ENCODE measurements around the gene ASB10. TPM values are rescaled to one million over a fixed set of nuclear protein-coding genes. Genes with fewer than 3 reads are reported as not detected.

ASB10 gene
- total RNA-seq, 1 donor from 2014 or later = not detected

- TF ChIP-seq, protein P1, sequence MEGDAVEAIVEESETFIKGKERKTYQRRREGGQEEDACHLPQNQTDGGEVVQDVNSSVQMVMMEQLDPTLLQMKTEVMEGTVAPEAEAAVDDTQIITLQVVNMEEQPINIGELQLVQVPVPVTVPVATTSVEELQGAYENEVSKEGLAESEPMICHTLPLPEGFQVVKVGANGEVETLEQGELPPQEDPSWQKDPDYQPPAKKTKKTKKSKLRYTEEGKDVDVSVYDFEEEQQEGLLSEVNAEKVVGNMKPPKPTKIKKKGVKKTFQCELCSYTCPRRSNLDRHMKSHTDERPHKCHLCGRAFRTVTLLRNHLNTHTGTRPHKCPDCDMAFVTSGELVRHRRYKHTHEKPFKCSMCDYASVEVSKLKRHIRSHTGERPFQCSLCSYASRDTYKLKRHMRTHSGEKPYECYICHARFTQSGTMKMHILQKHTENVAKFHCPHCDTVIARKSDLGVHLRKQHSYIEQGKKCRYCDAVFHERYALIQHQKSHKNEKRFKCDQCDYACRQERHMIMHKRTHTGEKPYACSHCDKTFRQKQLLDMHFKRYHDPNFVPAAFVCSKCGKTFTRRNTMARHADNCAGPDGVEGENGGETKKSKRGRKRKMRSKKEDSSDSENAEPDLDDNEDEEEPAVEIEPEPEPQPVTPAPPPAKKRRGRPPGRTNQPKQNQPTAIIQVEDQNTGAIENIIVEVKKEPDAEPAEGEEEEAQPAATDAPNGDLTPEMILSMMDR (conservative IDR thresholded peaks at IDR 0.05; ENCODE audit: low read depth, low read length) = no peak
- H3K4me3 ChIP-seq (ENCODE audit: low read depth, low read length) = no peak overlapping the region
- no peak for DNase-seq (ENCODE audit: low read depth)
Observed at GRCh38 chr7:151175047-151175792, 11.8 kb downstream of the ASB10 start.

- TF ChIP-seq, protein P1 (conservative IDR thresholded peaks at IDR 0.05; ENCODE audit: low read depth, low read length) = no peak
- no peak for DNase-seq (ENCODE audit: low read depth)
- H3K4me3 ChIP-seq (ENCODE audit: low read depth, low read length) = no peak overlapping the region
Observed at GRCh38 chr7:151174246-151175046, 12.6 kb downstream of the ASB10 start.

- TF ChIP-seq, protein P1 (conservative IDR thresholded peaks at IDR 0.05; ENCODE audit: low read depth, low read length) = no peak
- no peak overlapping the region for H3K4me3 ChIP-seq (ENCODE audit: low read depth, low read length)
- DNase-seq (ENCODE audit: low read depth) = no peak
Observed at GRCh38 chr7:151173386-151174245, 13.4 kb downstream of the ASB10 start.

- no peak for DNase-seq (ENCODE audit: low read depth)
- no peak overlapping the region for H3K4me3 ChIP-seq (ENCODE audit: low read depth, low read length)
- TF ChIP-seq, protein P1 (conservative IDR thresholded peaks at IDR 0.05; ENCODE audit: low read depth, low read length) = peak; percentile 100
Observed at GRCh38 chr7:151172273-151173141, 14.5 kb downstream of the ASB10 start.

DNA sequence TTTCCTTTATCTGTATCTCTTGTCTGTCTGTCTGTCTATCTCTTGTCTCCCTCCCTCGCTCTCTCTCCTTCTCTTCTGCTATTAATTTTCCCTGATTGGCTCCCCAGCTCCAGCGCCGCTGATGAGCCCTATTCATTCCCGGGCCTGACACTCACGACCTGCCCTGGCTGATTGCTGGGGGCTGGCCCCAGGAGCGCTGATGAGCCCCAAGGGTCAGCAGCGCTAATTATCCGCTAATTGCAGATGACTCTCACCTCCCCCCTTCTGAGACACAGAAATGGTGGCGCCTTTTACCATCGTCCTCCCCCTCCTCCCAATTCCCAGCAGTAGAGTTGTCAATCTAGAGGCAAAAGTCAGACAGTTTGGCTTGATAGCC is 18.3 kb downstream of the ASB10 start:
- TF ChIP-seq, protein P1 (conservative IDR thresholded peaks at IDR 0.05; ENCODE audit: low read depth, low read length) = no peak
- DNase-seq (ENCODE audit: low read depth) = no peak
- H3K4me3 ChIP-seq (ENCODE audit: low read depth, low read length) = no peak overlapping the region
